Activated CD8-positive, alpha-beta memory T cell treated with anti-CD3 and anti-CD28 coated beads for 24 hours (primary cell): ENCODE results near the gene PARP4.
"Not testable (repeated sequence)": the region's sequence is repeated elsewhere in the genome, so short reads cannot be mapped to it uniquely, and the experiment has no call there.

Experiments used
- DNase-seq: peaks from one replicate; pipeline ENCODE4 v3.0.0-alpha.2; 2020

Gene PARP4

GRCh38 chr13:24505256-24505655 lies 7.3 kb downstream of the PARP4 start:
- DNase-seq = no peak

GRCh38 chr13:24503379-24503696 lies 9.2 kb downstream of the PARP4 start:
- DNase-seq = no peak

- DNase-seq = no peak
Observed at GRCh38 chr13:24502533-24503378, 9.8 kb downstream of the PARP4 start.

- DNase-seq = no peak
Observed at GRCh38 chr13:24500977-24501376, 11.6 kb downstream of the PARP4 start.

- DNase-seq = no peak
Observed at GRCh38 chr13:24497742-24498141, 14.8 kb downstream of the PARP4 start.

- not testable (repeated sequence) for DNase-seq
Observed at GRCh38 chr13:24496295-24496694, 16.3 kb downstream of the PARP4 start.

GRCh38 chr13:24495151-24495729 lies 17.3 kb downstream of the PARP4 start:
- DNase-seq = no peak

- no peak for DNase-seq
Observed at GRCh38 chr13:24493356-24493755, 19.2 kb downstream of the PARP4 start.

- no peak for DNase-seq
Observed at GRCh38 chr13:24491845-24492244, 20.7 kb downstream of the PARP4 start.

GRCh38 chr13:24489721-24490120 lies 22.9 kb downstream of the PARP4 start:
- no peak for DNase-seq

GRCh38 chr13:24488092-24488491 lies 24.5 kb downstream of the PARP4 start:
- not testable (repeated sequence) for DNase-seq

GRCh38 chr13:24486017-24486657 lies 26.4 kb downstream of the PARP4 start:
- DNase-seq = not testable (repeated sequence)

- no peak for DNase-seq
Observed at GRCh38 chr13:24473686-24474085, 38.9 kb downstream of the PARP4 start.

GRCh38 chr13:24472129-24472528 lies 40.4 kb downstream of the PARP4 start:
- DNase-seq = not testable (repeated sequence)

GRCh38 chr13:24463078-24463477 lies 49.5 kb downstream of the PARP4 start:
- no peak for DNase-seq

- DNase-seq = no peak
Observed at GRCh38 chr13:24460256-24460655, 52.3 kb downstream of the PARP4 start.

- DNase-seq = no peak
Observed at GRCh38 chr13:24459726-24460125, 52.9 kb downstream of the PARP4 start.

- no peak for DNase-seq
Observed at GRCh38 chr13:24459234-24459633, 53.3 kb downstream of the PARP4 start.

- no peak for DNase-seq
Observed at GRCh38 chr13:24458736-24459135, 53.8 kb downstream of the PARP4 start.

GRCh38 chr13:24456396-24456795 lies 56.2 kb downstream of the PARP4 start:
- no peak for DNase-seq

- no peak for DNase-seq
Observed at GRCh38 chr13:24454056-24454455, 58.5 kb downstream of the PARP4 start.

- no peak for DNase-seq
Observed at GRCh38 chr13:24452044-24452443, 60.5 kb downstream of the PARP4 start.

- no peak for DNase-seq
Observed at GRCh38 chr13:24450530-24450929, 62.0 kb downstream of the PARP4 start.

GRCh38 chr13:24444851-24445250 lies 67.7 kb downstream of the PARP4 start:
- DNase-seq = not testable (repeated sequence)
